HG03108 (cell line): ENCODE measurements around the gene KCNJ5.

Source experiments
- ATAC-seq: cut with Tn5 transposase; IDR thresholded peaks from one replicate; pipeline ENCODE4 v1.9.1; 2021; ENCODE audit warnings: moderate library complexity; ENCODE audit not compliant: unreplicated experiment

Gene KCNJ5

GRCh38 chr11:128927683-128928336 lies 36.7 kb downstream of the KCNJ5 start:
- ATAC-seq = no peak

DNA sequence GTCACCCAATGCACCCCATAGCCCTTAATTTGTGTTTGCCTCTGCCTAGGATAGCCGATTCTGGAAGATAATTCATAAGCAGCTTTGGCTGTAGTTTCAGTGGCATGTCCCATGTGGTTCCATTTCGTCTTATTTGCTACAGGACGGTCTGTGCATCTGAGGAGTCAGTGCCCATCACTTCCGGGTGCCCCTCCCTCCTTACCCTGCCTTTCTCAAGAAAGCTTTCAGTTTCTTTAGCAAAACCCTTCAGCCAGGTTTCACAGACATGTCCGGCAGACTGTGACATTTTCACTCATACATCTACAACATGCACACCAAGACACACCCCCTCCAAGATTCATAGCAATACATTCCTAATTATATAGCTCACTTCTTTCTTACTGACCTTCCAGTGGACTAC lies 37.2 kb downstream of the KCNJ5 start:
- peak; percentile 98 for ATAC-seq

GRCh38 chr11:128929468-128929867 lies 38.3 kb downstream of the KCNJ5 start:
- ATAC-seq = no peak

- no peak for ATAC-seq
Observed at GRCh38 chr11:128929991-128930390, 38.8 kb downstream of the KCNJ5 start.

DNA sequence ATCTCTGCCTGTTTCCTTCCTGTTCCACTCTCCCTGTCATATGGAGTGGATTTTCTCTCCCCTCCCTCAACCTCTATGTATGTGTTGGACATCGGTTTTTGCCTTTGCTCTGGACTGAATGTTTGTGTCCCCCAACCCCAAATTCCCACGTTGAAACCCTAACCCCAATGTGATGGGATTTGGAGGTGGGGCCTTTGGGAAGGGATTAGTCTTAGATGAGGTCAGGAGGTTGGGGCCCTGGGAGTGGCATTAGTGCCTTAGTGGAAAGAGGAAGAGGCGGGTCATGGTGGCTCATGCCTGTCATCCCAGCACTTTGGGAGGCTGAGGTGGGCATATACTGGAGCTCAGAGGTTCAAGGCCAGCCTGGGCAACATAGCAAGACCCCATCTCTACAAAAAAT lies 39.9 kb downstream of the KCNJ5 start:
- ATAC-seq = no peak

- ATAC-seq = no peak
Observed at GRCh38 chr11:128931668-128932067, 40.5 kb downstream of the KCNJ5 start.

GRCh38 chr11:128933481-128934178 lies 42.5 kb downstream of the KCNJ5 start:
- no peak for ATAC-seq

- no peak for ATAC-seq
Observed at GRCh38 chr11:128934351-128934750, 43.2 kb downstream of the KCNJ5 start.

DNA sequence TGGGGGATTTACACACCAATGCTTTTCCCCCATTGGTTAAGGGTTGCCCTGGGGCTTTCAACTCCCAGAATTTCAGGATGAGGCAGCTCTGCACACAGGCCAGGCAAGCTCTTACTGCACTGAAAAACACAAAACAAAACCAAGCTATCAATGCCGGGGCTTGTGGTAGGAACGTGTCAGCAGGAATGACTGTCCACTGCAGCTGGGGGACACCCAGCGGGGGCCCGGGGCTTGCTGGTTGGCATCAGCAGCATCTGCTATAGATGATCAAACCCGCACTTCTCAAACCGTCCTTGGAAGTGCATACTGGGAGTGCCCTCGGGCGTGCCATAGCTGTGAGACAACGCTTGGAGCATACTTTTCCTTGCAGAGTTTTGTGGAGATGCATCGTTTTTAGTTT lies 43.8 kb downstream of the KCNJ5 start:
- ATAC-seq = no peak

- no peak for ATAC-seq
Observed at GRCh38 chr11:128936606-128937251, 45.6 kb downstream of the KCNJ5 start.

- no peak for ATAC-seq
Observed at GRCh38 chr11:128937480-128937879, 46.3 kb downstream of the KCNJ5 start.

DNA sequence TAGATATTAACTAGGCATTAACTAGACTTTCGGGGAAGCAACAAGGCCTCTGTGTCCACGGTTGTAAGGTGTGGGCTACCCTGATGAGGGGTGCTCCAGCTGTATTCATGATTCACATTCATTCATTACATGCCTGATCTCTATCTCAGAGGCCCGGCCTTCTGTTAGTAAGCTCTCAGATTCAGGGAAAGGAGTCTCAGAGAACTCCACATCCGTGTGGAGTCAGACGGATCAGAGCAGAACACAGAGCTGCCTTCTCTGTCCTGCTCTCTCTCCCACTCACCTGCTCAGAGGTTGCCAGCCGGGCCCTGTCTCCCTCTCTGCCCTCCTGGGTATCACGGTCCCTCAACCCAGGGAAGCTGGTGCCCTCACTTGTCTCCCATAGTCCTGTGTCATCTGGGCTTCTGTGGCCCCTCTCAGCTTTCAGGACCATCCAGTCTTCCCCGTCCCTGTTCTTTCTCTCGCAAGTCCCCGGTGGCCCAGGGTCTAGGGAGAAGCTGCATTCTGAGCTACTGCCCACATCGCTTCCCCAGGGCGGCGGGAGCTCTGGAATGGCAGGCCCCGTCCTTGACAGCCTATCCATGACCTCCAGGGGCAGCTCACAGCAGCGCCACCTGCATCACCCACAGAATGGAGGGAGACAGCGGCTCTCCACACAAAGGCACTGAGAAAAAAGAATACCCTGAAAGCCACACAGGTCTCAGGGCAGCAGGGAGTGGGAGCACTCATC lies 47.2 kb downstream of the KCNJ5 start:
- no peak for ATAC-seq

- ATAC-seq = no peak
Observed at GRCh38 chr11:128939591-128939990, 48.4 kb downstream of the KCNJ5 start.

GRCh38 chr11:128940156-128940555 lies 49.0 kb downstream of the KCNJ5 start:
- ATAC-seq = no peak

- ATAC-seq = no peak
Observed at GRCh38 chr11:128940603-128941002, 49.4 kb downstream of the KCNJ5 start.

- no peak for ATAC-seq
Observed at GRCh38 chr11:128941110-128941509, 50.0 kb downstream of the KCNJ5 start.

DNA sequence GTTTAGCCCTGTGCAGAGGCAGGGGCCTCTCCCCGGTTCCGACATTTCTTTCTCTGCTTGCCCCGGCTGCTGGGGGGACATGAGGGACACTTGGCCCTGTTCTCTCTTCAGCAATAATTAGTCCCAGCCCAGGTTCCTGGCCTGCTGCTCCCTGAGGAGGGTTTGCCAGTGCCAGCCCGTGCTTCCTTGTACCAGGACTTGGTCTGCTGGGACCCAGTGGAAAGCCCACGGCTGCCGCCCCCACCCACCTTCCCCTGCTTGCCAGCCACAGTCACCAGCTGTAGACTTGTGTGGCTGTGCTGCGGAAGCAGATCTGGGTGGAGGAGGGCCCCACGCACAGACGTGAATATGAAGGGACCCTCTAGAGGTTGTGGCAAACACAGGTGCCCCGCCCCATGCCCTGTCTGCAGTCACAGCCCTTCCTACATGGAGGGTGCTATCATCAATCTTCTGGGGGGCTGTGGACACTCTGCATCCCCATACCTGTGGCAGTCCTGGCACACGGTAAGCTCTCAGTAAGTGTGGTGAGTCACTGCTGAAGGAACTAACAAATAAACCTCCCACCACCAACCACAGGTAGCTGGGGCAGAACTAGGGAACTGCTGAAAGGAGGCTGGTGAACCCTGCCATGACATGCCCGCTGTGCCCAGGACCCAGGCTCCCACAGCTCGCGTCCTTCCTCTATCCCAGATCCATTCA lies 50.6 kb downstream of the KCNJ5 start:
- no peak for ATAC-seq

- no peak for ATAC-seq
Observed at GRCh38 chr11:128942272-128942612, 51.1 kb downstream of the KCNJ5 start.

GRCh38 chr11:128942817-128943427 lies 51.8 kb downstream of the KCNJ5 start, which contains the start of gene TP53AIP1:
Gene TP53AIP1, minus strand, starts transcription at chr11:128942871. Its CDS starts 5,053 bp downstream, at chr11:128937818.
- no peak for ATAC-seq

GRCh38 chr11:128943428-128943976 lies 52.3 kb downstream of the KCNJ5 start:
- ATAC-seq = no peak
